Pancreas (tissue), 10 donors: Measurements from ENCODE around the gene RAB26. TPM values are rescaled to one million over a fixed set of nuclear protein-coding genes. Genes with fewer than 3 reads are reported as not detected.
"Not testable (repeated sequence)": the region's sequence is repeated elsewhere in the genome, so short reads cannot be mapped to it uniquely, and the experiment has no call there.

Experiments
- ATAC-seq, 4 donors: fragments of 200-7000 bp; cut with Tn5 transposase; one replicate each; pipeline versions ENCODE4 v1.8.0 to v1.9.1; 2020; ENCODE audit warnings: mild to moderate bottlenecking in 4 of 4, moderate library complexity in 4 of 4
- DNase-seq, 6 donors: peaks; one replicate each; pipeline ENCODE4 v3.0.0-alpha.2; 2020
- FAIRE-seq: peaks from 2 replicates; lab custom pipeline; 2012; peaks lifted over from hg19 to GRCh38; lab: Jason Lieb, UNC
- H3K27ac ChIP-seq, 4 donors: fragments of 200-600 bp; sonication (generic); 1 replicate in 3 of 4; 2 replicates in 1 of 4; pipeline versions ENCODE4 v1.5.0 to v1.8.0; 2020
- H3K27me3 ChIP-seq, 4 donors: fragments of 200-600 bp; one replicate each; pipeline ENCODE4 v1.8.0; 2021
- H3K36me3 ChIP-seq, 3 donors: fragments of 200-600 bp; sonication (generic) in 1 of 3; one replicate each; pipeline versions ENCODE4 v1.5.0 to v1.8.0; 2020 to 2021
- H3K4me1 ChIP-seq, 3 donors: fragments of 200-600 bp; one replicate each; pipeline ENCODE4 v1.8.0; 2021
- H3K4me3 ChIP-seq, 4 donors: fragments of 200-600 bp; sonication (generic) in 2 of 4; one replicate each; pipeline versions ENCODE4 v1.5.0 to v1.8.0; 2020 to 2021
- H3K9me3 ChIP-seq, 4 donors: fragments of 200-600 bp; one replicate each; pipeline ENCODE4 v1.8.0; 2021
- WGBS, 2 donors: extraction: QIAGEN DNeasy Blood & Tissue Kit; methylation state at CpG; one replicate each; pipeline ENCODE4 v1.1.7; 2013; 5-methylcytosine and 5-hydroxymethylcytosine counted together
- intact Hi-C, 3 donors: fragments of 100-400 bp; cut with DNase I; formaldehyde crosslinking; loops; one replicate each; pipeline versions ENCODE4 v1.11.1 to v1.14.2; 2022
- polyA plus RNA-seq, 2 donors: library from polyadenylated mRNA; stranded (reverse); fragments of 200-250 nt; gene quantifications; one replicate each; pipeline ENCODE4 v1.2.3, GENCODE V29; 2013
- total RNA-seq, 6 donors: library from RNA; stranded (reverse); fragmentation: NEBNext Ultra II Directional in 4 of 6; extraction: Animal tissue kit (Norgen Biotek cat#: 25700) in 4 of 6; gene quantifications; one replicate each; pipeline versions ENCODE4 v1.2.1 to v1.2.4, GENCODE V29; 2021 to 2023
- TF ChIP-seq, protein P1 (sequence below), 4 donors: fragments of 200-600 bp; sonication (generic) in 3 of 4; IDR thresholded peaks; one replicate each; pipeline versions ENCODE4 v1.5.0 to v1.8.0; 2021; ENCODE audit warnings: antibody characterized with exemption in 4 of 4
- donor health status: healthy with polysubstance abuse.
- donor health status: DM: no; HTN: no; CAD: no; lungs with moderate emphysema.
- donor health status: DM: no; HTN: no; CAD: no.
- donor health status: control.
- donor health status: control.
- donor health status: Bipolar disorder and iron deficiency.
- donor health status: DM: yes; HTN: yes; CAD: no.
- donor health status: DM: no; HTN: no; CAD: no.
- donor health status: DM: no; HTN: no; CAD: no.
- donor health status: DM: yes; HTN: yes; CAD: no.

The RAB26 gene
- total and polyA plus RNA-seq, 8 donors: 19.2 to 255 (median 33.6) TPM

DNA sequence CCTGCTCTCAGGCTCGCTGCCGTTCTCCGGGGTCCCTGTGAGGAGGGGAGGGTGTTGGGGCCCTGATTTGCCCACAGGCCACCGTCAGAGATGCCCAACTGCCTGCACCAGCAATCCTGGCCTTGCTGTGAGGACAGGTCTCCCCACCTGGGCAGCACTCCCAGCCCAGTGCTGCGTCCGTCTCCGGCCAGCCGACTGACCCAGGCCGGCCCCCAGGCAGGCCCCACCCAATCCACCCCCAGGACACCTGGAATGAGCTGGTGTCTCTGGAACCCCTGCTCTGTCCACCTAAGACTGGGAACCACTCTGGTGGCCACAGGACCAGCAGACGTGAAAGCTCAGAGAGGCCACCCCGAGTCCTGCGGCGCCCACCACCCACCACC lies 32.8 kb upstream of the RAB26 start:
- Histone ChIP-seq H3K27ac (no peak overlapping the region), H3K4me1 (no peaks in the 10 kb centered on the region), H3K4me3 (no peak overlapping the region), H3K27me3 (no peaks in the 10 kb centered on the region), H3K36me3 (peaks cover 0 to 12% (median 0%) of the 10 kb centered on the region in 3 donors), H3K9me3 (no peaks in the 10 kb centered on the region)
- TF ChIP-seq, protein P1, sequence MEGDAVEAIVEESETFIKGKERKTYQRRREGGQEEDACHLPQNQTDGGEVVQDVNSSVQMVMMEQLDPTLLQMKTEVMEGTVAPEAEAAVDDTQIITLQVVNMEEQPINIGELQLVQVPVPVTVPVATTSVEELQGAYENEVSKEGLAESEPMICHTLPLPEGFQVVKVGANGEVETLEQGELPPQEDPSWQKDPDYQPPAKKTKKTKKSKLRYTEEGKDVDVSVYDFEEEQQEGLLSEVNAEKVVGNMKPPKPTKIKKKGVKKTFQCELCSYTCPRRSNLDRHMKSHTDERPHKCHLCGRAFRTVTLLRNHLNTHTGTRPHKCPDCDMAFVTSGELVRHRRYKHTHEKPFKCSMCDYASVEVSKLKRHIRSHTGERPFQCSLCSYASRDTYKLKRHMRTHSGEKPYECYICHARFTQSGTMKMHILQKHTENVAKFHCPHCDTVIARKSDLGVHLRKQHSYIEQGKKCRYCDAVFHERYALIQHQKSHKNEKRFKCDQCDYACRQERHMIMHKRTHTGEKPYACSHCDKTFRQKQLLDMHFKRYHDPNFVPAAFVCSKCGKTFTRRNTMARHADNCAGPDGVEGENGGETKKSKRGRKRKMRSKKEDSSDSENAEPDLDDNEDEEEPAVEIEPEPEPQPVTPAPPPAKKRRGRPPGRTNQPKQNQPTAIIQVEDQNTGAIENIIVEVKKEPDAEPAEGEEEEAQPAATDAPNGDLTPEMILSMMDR (IDR thresholded peaks at IDR 0.05): no peak
- WGBS, 2 donors: 87 to 91% methylated on average over 13 of the region's 13 CpGs
- intact Hi-C loops: no loop called here
- FAIRE-seq (no peak), ATAC-seq (no peak), DNase-seq (peak in 1 of 6 donors; percentile 58)

DNA sequence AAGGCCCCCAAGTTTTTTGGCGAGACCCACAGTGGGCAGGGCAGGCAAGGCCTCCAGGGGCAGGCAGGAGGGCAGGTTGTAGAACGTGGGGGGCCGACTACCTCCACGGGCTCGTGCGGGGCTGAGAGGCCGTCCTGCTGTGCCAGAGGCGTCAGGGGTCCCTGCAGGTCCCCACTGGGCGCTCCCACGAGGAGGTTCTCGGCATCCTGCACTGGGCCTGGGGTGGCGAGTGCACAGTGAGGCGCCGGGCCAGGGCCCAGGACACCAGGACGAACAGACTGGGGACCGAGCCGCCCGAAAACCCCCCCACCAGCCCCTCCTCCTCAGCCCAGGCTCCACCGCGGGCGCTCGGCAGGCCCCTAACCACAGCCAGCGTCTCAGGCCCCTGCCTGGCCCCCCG lies 32.0 kb upstream of the RAB26 start:
- intact Hi-C loops, H3K36me3 ChIP-seq, ATAC-seq, FAIRE-seq, H3K9me3 ChIP-seq, H3K4me1 ChIP-seq, H3K4me3 ChIP-seq, H3K27me3 ChIP-seq, H3K27ac ChIP-seq: not testable (repeated sequence)
- peak in 1 of 6 donors; percentile 70 for DNase-seq
- 87 to 91% methylated on average over 11 to 24 of the region's 24 CpGs for WGBS, 2 donors

DNA sequence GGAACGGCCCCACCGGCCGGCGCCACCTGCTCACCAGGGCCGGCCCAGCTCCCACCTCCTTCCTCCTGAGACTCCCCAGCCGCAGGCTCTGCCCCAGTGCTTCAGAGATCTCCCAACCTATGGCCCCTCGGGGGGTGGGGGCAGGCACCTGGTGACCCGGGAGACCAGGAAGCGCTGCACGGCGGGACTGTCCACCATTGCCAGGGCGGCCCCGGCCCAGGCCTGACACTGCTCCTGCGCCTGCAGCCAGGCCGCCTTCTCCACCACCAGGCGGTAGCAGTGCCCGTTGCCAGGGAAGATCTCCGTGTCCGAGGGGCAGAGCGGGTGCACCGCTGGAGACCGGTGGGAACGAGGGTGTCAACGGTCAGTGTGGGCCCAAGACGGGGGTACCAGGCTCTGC lies 31.1 kb upstream of the RAB26 start:
- H3K4me1 ChIP-seq, ATAC-seq, intact Hi-C loops, H3K27ac ChIP-seq, FAIRE-seq, DNase-seq, H3K36me3 ChIP-seq, H3K4me3 ChIP-seq, H3K27me3 ChIP-seq, H3K9me3 ChIP-seq: not testable (repeated sequence)
- WGBS, 2 donors: 94 to 96% methylated on average over 21 to 24 of the region's 25 CpGs

DNA sequence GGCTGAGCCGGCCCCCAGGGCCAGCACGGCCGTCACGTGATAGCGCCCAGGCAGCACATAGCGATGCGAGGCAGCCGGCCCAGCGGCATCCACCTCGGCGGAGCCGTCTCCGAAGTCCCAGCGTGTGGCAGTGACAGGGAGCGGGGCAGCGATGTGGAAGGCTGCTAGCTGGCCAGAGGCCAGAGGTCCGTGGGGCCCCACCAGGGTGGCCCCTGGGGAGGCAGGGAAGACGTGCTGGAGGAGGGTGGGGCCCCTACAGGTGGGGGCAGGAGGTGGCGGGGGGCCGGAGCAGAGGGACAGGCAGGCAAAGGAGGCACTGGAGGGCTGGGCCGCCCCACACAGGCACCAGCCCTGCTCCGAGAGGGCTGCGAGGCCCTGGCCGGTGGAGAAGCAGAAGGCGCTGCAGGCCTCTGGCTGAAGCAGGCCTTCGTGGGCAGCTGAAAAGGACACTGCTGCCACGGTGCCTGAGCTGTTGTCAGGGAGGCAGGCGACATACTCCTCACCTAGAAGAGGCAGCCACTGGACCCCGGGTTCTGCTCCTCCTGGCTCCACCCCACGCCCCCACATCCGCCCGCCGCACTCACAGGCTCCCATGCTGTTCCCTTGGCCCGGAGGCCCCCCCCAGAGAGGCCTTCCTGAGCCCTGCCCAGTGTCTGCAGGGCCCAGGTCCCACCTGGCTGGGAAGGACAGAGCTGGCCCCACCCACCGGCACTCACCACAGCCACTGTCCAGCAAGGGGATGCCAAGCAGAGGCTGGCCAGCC lies 30.3 kb upstream of the RAB26 start:
- H3K36me3 ChIP-seq, ATAC-seq, H3K27me3 ChIP-seq, H3K4me1 ChIP-seq, H3K27ac ChIP-seq, FAIRE-seq, intact Hi-C loops, H3K9me3 ChIP-seq, H3K4me3 ChIP-seq: not testable (repeated sequence)
- WGBS, 2 donors: 85% methylated on average over 21 to 30 of the region's 35 CpGs
- peak in 1 of 6 donors; percentile 63 for DNase-seq

DNA sequence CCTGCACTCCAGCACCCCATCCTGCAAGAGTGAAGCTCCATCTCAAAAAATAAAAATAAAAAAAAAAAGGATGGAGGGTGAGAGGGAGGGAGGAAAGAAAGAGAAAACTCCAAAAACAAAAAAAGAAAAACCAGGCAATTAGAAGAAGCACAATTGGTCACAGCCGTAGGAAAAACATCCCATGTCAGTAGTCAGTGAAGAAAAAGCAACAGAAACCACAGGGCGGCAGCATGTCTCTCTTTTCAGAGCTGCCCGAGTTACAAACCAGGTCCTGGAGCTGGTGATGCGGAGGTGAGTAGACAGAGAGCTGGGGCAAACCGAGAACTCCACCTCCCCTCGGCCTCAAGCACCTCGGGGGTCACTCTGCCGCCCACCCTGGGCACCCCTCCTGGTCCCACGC lies 27.1 kb upstream of the RAB26 start:
- H3K4me3 ChIP-seq, H3K4me1 ChIP-seq, intact Hi-C loops, H3K36me3 ChIP-seq, H3K27ac ChIP-seq, H3K27me3 ChIP-seq, FAIRE-seq, DNase-seq, H3K9me3 ChIP-seq: not testable (repeated sequence)
- 68 to 77% methylated on average over 9 of the region's 9 CpGs for WGBS, 2 donors
- peak in 3 of 4 donors; percentile 24 to 42 (median 36) for ATAC-seq

DNA sequence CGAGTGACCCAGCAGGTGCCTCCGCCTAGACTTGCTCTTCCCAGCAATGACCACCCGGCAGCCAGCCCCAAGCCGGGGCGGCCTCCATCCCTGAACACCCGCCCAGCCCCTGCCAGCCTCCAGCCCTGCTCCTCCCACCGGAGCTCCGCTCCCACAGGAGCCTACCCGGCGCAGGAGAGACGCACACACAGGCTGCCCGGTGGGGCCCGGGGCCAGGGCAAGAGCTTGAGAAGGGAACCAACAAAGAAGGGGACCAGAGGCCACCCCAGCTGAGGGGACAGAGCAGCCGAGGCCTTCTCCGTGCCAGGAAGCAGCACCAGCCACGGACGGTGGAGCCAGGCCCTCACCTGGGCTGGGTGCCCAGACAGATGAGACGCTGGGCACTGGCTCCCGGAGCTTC lies 26.6 kb upstream of the RAB26 start:
- no peak overlapping the region for H3K27ac ChIP-seq
- no peaks in the 10 kb centered on the region for H3K36me3 ChIP-seq
- intact Hi-C loops: no loop called here
- no peak overlapping the region for H3K4me3 ChIP-seq
- FAIRE-seq: no peak
- H3K9me3 ChIP-seq: no peaks in the 10 kb centered on the region
- no peaks in the 10 kb centered on the region for H3K4me1 ChIP-seq
- DNase-seq: peak in 1 of 6 donors; percentile 72
- TF ChIP-seq, protein P1 (IDR thresholded peaks at IDR 0.05): no peak
- WGBS, 2 donors: 71 to 80% methylated on average over 18 to 19 of the region's 19 CpGs
- no peaks in the 10 kb centered on the region for H3K27me3 ChIP-seq
- peak in 2 of 4 donors; percentile 4 to 12 for ATAC-seq

DNA sequence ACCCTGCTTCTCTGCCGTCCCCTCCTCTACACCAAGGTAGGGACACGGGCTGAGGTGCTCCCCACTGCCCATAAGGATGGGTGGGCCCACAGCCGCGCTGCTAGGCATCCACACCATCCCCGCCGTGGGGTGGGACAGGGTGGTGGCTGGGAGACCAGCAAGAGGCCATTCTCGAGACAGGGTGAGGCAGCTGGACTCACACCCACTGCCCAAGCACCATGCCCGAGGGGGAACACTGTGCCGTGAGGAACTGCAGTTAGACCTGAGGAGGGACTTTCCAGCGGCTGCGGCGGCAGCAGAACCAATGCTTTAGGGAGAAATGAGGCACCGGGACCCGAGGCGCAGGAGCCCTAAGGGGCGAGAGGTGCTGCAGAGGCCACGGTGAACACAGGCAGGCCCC lies 26.0 kb upstream of the RAB26 start:
- DNase-seq (peak in 1 of 6 donors; percentile 66), FAIRE-seq (no peak), ATAC-seq (no peak)
- H3K27me3 ChIP-seq: no peaks in the 10 kb centered on the region
- no peak overlapping the region for H3K27ac ChIP-seq
- H3K36me3 ChIP-seq: no peaks in the 10 kb centered on the region
- TF ChIP-seq, protein P1 (IDR thresholded peaks at IDR 0.05): no peak
- H3K9me3 ChIP-seq: no peaks in the 10 kb centered on the region
- no peak overlapping the region for H3K4me3 ChIP-seq
- intact Hi-C loops: no loop called here
- no peaks in the 10 kb centered on the region for H3K4me1 ChIP-seq
- 87 to 89% methylated on average over 15 to 17 of the region's 17 CpGs for WGBS, 2 donors

DNA sequence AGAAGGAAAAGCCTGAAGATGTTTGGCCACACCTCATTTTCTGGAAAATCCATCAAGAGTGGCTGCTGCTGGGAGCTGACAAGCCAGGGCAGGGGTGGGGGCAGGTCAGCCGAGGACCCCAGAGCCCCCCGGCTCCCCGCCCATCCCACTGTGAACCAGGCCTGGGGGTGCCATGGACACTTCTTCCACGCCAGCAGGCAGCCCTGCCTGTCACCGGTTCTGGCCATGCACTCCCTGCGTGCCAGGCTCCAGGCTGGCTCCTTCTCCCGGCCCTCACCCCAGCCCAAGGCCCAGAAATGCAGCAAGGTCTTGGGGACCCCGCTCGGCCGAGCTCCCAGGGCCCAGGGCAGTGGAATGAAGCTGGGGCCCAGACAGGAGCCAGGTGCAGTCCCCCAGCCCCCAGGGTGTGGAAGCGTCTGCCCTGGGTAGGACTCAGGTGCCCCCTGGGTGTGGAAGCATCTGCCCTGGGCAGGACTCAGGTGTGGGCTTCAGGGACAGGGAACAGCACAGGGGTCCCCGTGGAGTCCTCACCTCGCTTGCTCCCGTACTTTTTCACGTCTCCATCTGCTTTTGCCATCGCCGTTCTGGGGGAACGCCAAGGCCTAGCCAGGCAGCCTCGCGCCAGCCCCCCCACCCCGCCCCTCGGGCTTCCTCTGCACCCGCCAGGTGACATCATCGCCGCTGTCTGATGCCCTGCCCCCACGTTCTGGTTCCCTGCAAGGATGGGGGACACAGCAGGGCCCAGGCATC lies 25.3 kb upstream of the RAB26 start:
- ATAC-seq, FAIRE-seq, H3K27ac ChIP-seq, H3K9me3 ChIP-seq, H3K27me3 ChIP-seq, H3K4me3 ChIP-seq, intact Hi-C loops, H3K36me3 ChIP-seq, H3K4me1 ChIP-seq: not testable (repeated sequence)
- peak in 1 of 6 donors; percentile 65 for DNase-seq
- WGBS, 2 donors: 80 to 84% methylated on average over 19 to 22 of the region's 26 CpGs
